H1 (cell line): Measurements from ENCODE around the gene RNF186. TPM values are rescaled to one million over a fixed set of nuclear protein-coding genes. Genes with fewer than 3 reads are reported as not detected.

ENCODE experiments used
- ASH2L ChIP-seq: fragments of 200-600, 300-600 bp; sonication (generic); IDR thresholded peaks from one replicate; pipeline ENCODE4 v1.7.1; 2017; ENCODE audit warnings: low read length
- CBX5 ChIP-seq: fragments of 300-800, 300-1000 bp; sonication (generic); IDR thresholded peaks from 2 replicates; pipeline ENCODE4 v1.7.1; 2016; ENCODE audit warnings: antibody characterized with exemption, low read length, low read depth
- FOSL1 ChIP-seq: IDR thresholded peaks from 2 replicates; pipeline ENCODE4 v1.6.1; 2011; ENCODE audit warnings: mild to moderate bottlenecking, low read depth, low read length, moderate library complexity; ENCODE audit not compliant: insufficient read depth
- GTF2F1 ChIP-seq: IDR thresholded peaks from 2 replicates; pipeline ENCODE4 v1.6.1; 2012; ENCODE audit warnings: low read depth, low read length, improper control_type of control experiment, borderline replicate concordance
- RAD21 ChIP-seq, 2 experiments: IDR thresholded peaks in 1 of 2; conservative IDR thresholded peaks in 1 of 2; 2 replicates each; pipeline ENCODE4 v1.6.1; 2011; ENCODE audit warnings: low read depth in 2 of 2, low read length in 2 of 2, improper control_type of control experiment in 1 of 2, inconsistent platforms in 1 of 2, mild to moderate bottlenecking in 1 of 2, moderate library complexity in 1 of 2
- polyA plus RNA-seq, 7 experiments: library from polyadenylated mRNA; depleted of rRNA in 3 of 7; stranded (reverse) in 5 of 7; unstranded in 2 of 7; fragments of >200 nt in 5 of 7; fragments of 200-250 nt in 2 of 7; gene quantifications; 1 replicate in 5 of 7; 2 replicates in 1 of 7; 4 replicates in 1 of 7; pipeline versions ENCODE4 v1.2.1 to v1.2.3, GENCODE V29; 2011 to 2013; ENCODE audit warnings: missing spikeins in 2 of 7, mixed read lengths in 2 of 7
- total RNA-seq: library from RNA; stranded (reverse); fragmentation: NEBNext Ultra II Directional; extraction: Animal tissue kit (Norgen Biotek cat#: 25700); gene quantifications from 2 replicates; pipeline ENCODE4 v1.2.1, GENCODE V29; 2021

The RNF186 gene
- total and polyA plus RNA-seq, 2 of the 8 experiments (the other 6 are each of a cell fraction or from before 2014, with no cell fraction given): not detected

GRCh38 chr1:19852036-19852435 is 37.0 kb upstream of the RNF186 start (continued):
- TF ChIP-seq RAD21 (IDR thresholded peaks at IDR 0.05 in 1 of 2, conservative IDR thresholded peaks at IDR 0.05 in 1 of 2; ENCODE audit: low read depth in 2 of 2, low read length in 2 of 2) (no peak), CBX5 (no peak), FOSL1 (no peak), ASH2L (no peak), GTF2F1 (no peak)
- TF ChIP-seq, all 59 proteins: peak for 0
